VCaP (cell line): ENCODE data around the gene PPFIA1.

Experiments
- H3K27ac ChIP-seq: fragments of 450-650 bp; 2 replicates; pipeline ENCODE4 v1.5.1; 2017
- TF ChIP-seq, protein P1 (sequence below): fragments of 450-650 bp; conservative IDR thresholded peaks from 2 replicates; pipeline ENCODE4 v1.5.1; 2017; ENCODE audit warnings: mild to moderate bottlenecking, moderate library complexity

PPFIA1 gene

DNA sequence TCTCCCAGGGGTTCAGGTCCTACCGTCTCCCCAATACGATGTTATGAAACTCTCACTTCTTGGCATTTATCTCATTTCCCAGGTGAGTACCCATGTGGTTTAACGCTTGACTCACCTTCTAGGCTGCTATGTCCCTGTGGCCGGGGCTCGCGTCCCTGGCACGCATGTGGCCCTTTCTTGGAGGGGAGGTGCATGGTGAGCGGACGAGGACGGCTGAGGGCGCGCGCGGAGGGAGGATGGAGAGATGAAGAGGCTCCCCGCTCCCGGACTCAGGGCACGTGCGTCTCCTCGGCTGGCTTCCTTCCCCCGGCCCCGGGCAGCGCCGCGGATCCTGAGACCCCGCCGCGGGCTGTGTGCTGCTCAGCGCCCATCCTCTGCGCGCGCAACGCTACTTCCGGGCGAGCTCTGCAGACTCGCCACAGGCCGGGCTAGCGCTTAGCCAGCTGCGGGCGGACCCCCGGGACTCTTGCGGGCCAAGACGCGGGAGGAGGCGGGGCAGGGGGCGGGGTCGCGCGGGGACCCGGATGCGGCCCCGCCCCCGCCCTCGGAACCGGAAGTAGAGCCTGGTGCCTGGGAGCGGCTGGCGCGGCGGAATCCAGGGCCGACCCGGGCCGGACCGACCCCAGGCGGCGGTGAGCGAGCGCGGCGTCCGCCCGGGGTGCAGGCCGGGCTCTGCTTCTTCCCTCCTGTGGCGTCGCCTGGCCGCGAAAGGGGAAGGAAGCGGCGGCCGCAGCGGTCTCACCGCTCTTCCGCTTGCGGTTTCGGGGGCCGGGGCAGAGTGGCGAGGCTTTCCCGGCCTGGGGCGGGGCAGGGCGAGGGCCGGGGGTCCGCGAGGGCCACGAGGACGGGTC is 127.7 kb downstream of the PPFIA1 start, which contains the start of gene CTTN:
TSS of gene CTTN (plus strand) at position 547 of the 851 bp plus-strand sequence. CDS start 8,769 bp downstream, outside the sequence.
- H3K27ac ChIP-seq = peak within 1 kb of the TSS; percentile 95
- TF ChIP-seq, protein P1, sequence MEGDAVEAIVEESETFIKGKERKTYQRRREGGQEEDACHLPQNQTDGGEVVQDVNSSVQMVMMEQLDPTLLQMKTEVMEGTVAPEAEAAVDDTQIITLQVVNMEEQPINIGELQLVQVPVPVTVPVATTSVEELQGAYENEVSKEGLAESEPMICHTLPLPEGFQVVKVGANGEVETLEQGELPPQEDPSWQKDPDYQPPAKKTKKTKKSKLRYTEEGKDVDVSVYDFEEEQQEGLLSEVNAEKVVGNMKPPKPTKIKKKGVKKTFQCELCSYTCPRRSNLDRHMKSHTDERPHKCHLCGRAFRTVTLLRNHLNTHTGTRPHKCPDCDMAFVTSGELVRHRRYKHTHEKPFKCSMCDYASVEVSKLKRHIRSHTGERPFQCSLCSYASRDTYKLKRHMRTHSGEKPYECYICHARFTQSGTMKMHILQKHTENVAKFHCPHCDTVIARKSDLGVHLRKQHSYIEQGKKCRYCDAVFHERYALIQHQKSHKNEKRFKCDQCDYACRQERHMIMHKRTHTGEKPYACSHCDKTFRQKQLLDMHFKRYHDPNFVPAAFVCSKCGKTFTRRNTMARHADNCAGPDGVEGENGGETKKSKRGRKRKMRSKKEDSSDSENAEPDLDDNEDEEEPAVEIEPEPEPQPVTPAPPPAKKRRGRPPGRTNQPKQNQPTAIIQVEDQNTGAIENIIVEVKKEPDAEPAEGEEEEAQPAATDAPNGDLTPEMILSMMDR = no peak

DNA sequence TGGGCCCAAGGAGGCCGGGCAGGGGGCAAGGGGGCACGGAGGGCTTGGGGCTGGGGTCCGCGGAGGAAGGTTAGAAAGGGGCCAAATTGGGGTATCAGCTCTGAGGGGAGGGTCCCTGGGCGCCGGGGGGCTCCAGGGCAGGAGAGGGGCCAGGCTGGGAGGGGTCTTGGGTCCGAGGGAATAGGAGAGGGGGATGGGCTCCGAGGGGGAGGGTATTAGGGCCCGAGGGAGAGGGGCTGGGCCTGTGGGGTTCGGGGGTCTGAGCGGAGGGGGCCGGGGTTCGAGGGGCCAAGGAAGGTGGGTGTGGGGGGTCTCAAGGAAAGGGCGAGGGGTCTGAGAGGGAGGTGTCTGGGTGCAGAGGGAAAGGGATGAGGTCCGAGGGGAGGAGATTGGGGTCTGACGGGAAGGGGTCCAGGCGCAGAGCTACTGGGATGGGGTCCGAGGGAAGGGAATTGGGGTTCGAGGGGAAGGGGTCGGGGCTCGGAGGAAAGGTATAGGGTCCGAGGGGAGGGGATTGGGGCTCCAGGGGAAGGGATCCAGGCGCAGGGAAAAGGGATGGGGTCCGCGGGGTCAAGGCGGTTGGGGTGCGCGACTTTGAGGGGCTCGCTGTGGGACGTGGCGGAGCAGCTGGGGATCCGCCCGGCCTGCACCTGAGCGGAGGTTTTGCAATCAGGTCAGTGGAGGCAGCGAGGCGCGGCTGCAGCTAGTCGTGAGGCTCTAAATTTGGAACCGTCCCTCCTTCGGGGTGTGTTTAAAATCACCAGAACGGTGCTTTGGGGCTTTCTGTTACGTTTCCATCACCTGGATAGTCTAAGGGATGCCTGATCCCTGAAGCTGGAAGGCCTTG is 128.6 kb downstream of the PPFIA1 start:
- TF ChIP-seq, protein P1 = no peak

DNA sequence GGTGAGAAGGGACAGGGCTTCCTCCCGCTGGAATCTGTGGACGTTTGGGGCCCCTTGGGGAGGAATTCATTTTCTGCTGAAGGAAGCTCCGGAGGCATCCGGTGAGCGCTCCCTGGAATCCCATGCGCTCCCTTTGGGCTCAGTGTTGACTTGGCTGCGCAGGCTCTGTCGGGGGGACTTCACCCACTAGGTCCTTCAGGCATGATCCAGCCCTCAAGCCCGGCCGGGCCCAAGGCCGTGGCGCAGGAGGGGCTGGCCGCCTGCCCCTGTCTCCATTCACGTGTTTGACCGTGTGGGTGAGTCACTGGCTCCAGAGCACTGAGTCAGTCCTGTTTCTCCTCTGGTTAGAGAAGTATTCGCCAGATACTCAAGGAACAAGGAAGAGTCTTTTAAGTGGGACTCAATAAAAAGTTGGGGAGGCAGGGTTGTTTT is 129.2 kb downstream of the PPFIA1 start:
- TF ChIP-seq, protein P1 = no peak
- peak overlapping the region; percentile 95; the same call in 1 of the 2 replicates for H3K27ac ChIP-seq

More for the DNA sequence above, 128.6 kb downstream of the PPFIA1 start:
- peak overlapping the region; percentile 95 for H3K27ac ChIP-seq

DNA sequence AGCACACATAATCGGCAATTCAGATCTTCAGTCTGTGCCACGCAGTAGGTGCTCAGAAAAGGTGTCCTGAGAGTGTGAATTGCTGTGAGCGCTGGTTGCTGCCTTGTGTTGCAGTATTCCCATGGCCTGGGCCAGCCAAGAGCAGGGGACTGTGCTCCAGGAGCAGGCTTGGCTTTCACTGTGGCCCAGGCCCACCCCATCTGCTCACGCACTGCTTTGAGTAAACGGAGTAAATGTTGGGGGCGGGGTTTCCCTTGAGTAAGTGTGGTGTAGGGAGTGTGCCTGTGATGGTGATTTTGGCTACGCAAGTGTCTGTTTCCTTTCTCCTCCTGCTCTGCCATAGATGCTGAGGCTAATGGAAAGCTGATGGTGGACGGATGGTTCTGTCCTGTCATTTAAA is 130.2 kb downstream of the PPFIA1 start:
- TF ChIP-seq, protein P1 = no peak
- no peak overlapping the region; the same call in 1 of the 2 replicates for H3K27ac ChIP-seq

DNA sequence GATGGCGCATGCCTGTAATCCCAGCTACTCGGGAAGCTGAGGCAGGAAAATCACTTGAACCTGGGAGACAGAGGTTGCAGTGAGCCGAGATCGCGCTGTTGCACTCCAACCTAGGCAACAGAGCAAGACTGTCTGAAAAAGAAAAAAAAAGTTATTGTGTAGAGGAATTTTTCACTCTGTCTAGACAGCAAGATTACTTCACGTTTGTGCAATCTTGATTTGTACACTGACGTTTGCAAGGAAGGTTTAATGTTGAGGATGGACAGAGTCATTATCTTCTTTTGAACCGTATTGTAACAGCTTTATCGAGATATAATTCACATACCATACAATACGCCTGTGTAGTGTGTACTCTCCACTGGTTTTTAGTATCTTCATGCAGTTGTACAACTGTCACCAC is 131.5 kb downstream of the PPFIA1 start:
- H3K27ac ChIP-seq = no peak overlapping the region
- TF ChIP-seq, protein P1 = no peak

DNA sequence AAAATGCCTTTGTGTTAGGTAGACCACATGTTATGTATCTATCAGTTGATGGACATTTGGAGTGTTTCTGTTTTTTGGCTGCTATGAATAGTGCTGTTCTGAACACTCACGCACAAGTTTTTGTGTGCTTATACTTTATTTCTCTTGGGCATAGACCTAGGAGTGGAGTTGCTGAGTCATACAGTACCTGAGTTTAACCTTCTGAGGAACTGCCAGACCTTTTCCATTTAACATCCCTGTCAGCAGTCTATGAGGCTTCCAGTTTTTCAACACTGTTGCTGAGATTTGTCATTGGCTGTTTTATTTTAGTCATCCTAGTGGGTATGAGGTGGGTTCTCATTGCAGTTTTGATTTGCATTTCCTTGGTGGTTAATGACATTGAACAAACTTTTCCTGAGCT is 132.2 kb downstream of the PPFIA1 start:
- TF ChIP-seq, protein P1 = no peak
- H3K27ac ChIP-seq = no peak overlapping the region

DNA sequence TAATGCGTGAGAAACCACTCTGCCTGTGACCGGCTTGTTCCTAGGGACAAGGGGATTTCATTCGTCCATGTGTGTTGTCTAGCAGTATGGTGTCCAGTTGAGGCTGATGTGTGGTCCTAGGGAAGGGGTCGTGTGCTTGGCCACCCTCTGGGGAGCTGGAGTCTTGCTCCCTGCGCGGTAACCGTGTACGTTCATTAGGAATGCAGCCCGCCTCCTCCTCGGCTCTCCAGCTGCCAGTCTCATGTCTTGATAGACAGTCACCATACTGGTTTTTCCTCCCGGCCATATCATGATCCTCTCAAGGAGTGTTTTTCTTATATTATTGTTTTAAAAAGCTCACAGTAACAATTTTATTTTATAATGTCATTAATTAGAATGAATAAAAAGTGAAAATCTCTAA is 133.8 kb downstream of the PPFIA1 start:
- H3K27ac ChIP-seq = no peak overlapping the region
- TF ChIP-seq, protein P1 = no peak
